Stimulated activated CD4-positive, alpha-beta T cell treated with anti-CD3 and anti-CD28 coated beads, Interleukin-4, amount 100 ng/mL, for 48 hours (primary cell): ENCODE results near the gene IRF4.
"Not testable (repeated sequence)": the region's sequence is repeated elsewhere in the genome, so short reads cannot be mapped to it uniquely, and the experiment has no call there.

Experiments
- DNase-seq, 2 donors: peaks; one replicate each; pipeline ENCODE4 v3.0.0-alpha.2; 2020; ENCODE audit warnings: low read depth in 2 of 2

The IRF4 gene

DNA sequence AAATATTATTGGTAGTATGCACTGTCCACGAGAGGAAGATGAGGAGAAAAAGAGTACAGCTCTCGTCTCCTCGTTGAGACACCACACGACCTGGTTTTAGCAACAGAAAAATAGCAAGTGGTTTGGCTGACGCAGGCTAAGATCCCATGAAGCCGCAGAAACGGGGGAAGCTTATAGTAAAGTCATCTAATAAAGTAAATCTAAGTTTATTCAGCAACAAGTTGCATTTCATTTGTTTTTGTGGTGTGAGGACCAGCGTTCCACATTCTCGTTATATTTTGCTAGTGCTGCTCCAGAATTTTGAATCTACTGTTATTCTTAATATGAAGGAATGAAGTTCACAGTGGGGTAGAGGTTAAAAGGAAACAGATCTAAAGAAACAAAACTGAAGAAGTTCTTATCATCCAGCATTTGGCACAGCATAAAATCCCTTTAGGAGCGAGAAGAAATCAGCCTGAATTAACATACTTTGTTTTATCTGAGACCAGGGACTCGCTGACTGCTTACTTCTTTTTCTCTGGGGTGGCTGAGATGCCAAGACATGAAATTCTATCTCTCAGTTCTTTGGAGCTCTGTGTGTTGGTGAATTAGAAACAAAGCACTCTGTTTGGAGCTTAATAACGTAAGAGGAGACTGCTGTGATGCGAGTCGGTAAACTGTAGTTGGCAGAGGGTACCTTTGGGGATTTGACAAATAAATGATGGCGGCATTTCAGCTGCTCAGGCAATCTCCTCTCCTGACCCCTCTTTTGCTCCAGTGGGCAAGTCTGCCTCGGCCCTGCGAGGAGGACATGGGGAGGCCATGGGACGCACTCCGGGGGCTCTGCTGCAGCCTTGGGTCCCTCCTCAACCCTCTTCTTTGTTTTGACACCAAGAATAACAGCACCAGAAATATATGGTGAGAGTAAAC is 24.9 kb upstream of the IRF4 start:
- no peak for DNase-seq

GRCh38 chr6:367298-367794 is 24.2 kb upstream of the IRF4 start:
- DNase-seq, result no peak

DNA sequence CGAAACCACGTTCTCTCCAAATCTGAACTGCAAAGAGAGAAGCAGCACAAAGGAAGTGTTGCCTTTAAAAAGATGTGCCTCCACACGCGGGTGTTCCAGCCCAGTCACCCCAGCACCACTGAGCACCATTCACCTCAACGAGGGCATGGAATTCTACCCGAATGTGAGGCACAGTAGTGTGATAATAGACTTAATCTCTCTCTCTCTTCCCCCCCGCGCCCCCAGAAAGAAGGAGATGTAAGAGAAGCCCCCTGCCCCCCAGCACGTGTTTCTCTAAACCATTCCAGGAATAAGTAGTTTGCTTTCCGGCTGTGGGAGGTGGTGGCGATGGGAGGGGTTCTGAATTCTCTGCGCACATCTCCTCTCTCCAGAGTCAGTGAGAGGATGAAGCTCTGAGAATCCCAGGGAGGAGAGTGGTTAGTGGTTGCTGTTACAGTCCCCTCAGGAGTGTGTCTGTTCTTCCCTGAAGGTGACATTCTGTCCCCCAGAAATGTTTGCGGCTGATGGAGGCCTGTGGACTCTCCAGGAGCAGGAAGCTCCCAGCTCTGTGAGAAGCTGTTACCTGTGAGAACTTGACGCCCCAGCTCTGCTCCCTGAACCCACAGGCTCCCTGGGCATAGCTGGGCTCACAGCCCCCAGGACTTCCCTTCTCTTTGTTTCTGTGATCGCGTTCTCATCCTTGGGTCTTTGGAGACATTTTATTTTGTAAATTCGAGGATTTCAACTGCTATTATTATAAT is 23.5 kb upstream of the IRF4 start:
- DNase-seq, result no peak

- DNase-seq, result no peak
These were observed 21.8 kb upstream of the IRF4 start for GRCh38 chr6:369559-370431.

DNA sequence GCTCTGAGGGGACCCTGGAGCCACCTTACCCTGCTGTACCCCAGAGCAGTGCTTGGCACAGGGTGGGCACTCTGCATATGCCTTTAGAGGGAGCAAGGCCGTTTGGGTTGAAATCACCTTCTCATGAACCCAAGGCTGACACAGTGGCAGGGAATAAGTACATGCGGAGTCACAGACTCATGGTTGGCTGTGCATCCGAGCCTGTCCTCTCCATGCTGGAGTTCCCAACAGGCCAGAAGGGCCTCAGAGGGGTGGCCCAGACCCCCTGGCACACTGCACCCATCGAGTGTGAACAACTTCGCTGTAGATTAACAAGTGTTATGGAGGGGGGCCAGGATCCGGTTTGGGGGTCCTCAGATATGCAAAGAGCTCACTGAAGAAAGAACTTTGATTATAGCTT is 21.0 kb upstream of the IRF4 start:
- no peak for DNase-seq

DNA sequence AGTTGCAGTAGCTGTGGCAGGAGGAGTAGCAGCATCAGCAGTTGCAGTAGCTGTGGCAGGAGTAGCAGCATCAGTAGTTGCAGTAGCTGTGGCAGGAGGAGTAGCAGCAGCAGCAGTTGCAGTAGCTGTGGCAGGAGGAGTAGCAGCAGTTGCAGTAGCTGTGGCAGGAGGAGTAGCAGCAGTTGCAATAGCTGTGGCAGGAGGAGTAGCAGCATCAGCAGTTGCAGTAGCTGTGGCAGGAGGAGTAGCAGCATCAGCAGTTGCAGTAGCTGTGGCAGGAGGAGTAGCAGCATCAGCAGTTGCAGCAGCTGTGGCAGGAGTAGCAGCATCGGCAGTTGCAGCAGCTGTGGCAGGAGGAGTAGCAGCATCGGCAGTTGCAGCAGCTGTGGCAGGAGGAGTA is 19.7 kb upstream of the IRF4 start:
- DNase-seq, result not testable (repeated sequence)

GRCh38 chr6:372336-372911 is 19.1 kb upstream of the IRF4 start:
- no peak for DNase-seq

DNA sequence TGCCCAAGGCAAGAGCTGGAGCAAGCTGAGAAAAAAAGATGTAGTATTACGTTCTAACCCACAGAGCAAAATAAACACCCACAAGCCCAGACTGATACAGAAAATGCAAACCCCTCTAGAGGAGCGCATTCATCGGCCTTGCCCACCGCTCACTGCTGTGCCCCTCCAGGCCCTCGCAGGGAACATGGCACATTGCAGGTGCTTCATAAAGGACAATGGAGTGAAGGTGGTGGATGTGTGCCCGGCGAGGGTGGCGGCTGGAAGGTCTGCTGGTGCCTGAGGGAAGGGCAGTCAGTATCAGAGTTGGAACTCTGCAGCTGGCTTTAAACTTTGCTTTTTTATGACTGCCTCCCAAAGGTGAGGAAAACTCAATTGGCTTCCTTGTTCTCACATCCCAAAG is 18.5 kb upstream of the IRF4 start:
- DNase-seq, result no peak

- no peak for DNase-seq
These were observed 17.5 kb upstream of the IRF4 start for GRCh38 chr6:373773-374724.

DNA sequence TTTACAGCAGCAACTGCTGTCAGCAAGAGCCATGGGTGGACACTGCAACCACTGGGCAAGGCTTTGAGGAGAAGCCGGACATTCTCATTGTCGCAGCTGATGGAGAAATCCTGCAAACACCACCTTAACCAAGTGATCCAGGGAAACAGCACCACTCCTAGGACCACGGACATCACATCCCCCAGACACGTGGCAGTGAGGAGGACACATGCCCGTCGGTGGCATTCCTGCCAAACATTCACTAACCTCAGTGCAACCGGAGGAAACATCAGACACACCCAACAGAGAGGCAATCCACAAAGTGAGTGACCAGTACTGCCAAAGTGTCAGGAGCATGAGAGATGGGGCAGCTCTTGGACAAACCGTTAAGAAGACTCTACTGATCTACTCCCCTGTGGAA is 16.6 kb upstream of the IRF4 start:
- DNase-seq, result no peak

- no peak for DNase-seq
These were observed 14.5 kb upstream of the IRF4 start for GRCh38 chr6:376827-377640.

DNA sequence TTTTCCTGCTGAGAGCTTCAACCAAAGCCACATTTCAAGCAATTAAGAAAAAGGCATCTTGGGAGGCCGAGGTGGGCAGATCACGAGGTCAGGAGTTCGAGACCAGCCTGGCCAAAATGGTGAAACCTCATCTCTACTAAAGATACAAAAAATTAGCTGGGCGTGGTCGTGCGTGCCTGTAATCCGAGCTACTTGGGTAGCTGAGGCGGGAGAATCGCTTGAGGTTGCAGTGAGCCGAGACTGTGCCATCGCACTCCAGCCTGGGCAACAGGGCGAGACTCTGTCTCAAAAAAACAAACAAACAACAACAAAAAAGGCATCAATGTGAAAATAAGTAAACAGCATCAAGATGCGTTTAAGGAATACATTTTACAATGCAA is 13.9 kb upstream of the IRF4 start:
- not testable (repeated sequence) for DNase-seq

DNA sequence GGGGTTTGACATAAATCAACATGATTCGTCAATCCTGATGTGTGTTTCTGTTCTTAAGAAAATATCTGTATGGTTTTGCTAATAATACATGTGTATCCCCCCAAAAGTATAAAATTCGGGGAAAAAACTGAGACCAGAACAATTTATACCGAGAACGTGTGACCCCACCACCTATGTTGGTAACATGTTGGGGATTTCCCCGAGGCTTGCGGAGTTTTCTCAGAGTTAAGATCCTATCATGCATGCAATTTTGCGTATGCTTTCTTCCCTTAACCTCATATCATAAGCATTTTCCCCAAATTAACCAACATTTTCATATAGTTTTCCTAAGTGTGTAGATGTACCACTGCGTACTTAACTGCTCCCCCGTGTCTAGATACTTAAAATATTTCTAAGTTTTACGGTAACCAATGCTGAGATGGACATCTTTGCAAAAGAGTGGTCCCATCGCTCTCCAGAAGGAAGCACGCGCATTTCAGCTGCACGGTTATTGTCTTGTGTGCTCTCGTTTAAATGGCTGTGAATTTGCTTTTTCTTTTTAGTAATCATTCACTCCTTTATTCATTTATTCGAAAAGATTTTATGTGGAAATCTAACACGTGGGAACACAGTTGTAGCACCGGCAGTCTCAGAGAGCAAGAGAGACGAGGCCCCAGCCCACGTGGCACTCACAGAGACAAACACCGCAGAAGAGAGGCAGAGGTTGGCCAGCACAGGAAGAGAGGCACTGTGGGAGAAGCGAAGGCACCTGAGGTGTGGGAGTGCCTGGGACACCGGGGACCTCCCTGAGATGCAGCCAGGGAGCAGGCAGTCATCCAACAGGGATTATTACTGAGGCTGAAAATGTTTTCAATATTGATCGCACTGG is 13.2 kb upstream of the IRF4 start:
- no peak for DNase-seq

GRCh38 chr6:378958-379409 is 12.6 kb upstream of the IRF4 start:
- no peak for DNase-seq

DNA sequence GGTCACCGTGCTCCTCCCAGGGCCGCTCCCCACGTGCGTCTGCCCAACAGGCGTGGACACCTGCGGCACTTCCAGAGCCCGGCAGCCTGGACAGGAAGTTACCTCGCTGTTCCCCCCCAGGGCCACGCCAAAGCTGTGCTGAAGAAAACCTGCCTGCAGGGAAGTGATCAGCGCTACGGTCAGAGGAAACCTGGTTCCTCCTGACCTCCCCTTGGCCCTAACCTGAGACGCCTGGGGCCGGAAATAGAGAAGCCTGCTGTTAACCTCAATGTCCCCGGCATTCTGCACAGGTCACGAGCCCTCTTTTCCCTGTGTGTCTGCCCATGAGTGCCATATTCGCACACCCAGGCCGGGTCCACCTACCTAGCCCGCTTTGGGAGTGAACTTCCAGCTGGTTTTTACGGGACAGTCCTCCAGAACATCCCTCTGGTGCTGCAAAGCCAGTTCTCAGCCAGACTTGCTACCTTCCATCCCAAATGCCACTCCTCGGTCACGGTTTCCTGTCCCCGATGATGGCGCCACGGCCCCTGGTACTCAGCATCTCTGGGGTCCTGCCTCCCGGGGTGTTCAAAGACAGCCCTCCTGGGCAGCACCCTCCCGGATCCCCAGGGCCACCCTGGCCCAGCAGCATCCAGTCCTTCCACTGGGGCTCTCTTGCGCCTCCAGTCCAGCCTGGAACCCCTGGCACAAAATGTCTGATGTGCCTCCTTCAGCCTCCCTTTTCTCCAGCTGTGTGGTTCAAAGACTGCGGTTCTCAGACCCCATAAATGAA is 12.0 kb upstream of the IRF4 start:
- no peak for DNase-seq

DNA sequence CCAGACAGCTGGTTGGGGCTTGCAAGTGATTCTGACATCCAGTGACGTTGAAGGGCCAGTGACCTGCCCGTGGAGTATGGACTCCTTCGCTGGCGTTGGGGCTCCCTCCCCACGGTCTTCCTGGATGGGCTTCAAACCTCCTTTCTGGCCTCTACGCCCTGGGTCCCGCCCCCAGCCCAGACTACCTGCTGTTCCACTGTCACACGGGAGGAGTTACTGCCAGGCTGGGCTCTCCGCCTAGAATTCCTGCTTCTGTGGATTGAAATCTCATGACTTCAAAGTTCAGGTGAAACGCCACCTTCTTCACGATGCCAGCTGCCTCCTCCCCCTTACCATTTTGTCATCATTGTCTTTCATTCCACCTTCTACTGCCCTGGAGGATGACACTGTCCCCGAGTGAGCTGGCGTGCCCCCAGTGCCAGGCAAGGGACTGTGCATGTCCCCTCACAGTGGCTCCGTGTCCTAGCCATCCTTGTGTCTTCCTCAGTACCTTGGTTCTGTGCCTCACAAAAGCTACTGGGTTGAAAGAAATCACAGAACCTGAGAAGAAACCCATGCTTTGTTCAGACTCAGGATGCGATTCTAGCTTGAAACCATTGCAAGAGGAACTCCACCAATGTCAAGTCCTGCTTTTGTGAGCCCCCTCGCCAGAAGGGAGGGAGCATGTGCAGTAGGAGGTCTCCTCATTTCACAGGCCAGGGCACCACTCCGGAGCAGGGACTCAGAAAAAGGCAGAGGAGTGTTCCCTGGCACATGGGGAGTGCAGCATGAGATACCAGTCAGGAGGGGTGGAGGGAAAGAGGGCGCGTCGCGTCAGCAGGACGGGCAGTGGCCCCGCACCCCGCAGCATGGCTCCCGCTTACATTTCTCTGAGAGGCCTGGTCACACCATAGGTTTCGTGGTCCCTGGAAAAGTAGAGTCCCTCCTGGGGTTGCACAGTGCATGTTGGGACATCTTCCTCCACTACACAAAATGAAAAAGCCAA is 11.0 kb upstream of the IRF4 start:
- no peak for DNase-seq
